GM18520 (cell line): ENCODE data around the gene PLXNA3.

ENCODE experiments used
- ATAC-seq: cut with Tn5 transposase; IDR thresholded peaks from one replicate; pipeline ENCODE4 v1.9.1; 2021; ENCODE audit not compliant: unreplicated experiment

Gene PLXNA3

GRCh38 chrX:154458116-154458953 is at the start of gene PLXNA3:
TSS of gene PLXNA3 (plus strand) at chrX:154458281. CDS start at chrX:154460184, 1,903 bp downstream.
- peak; percentile 53 for ATAC-seq

GRCh38 chrX:154408659-154409221 is 49.3 kb upstream of the PLXNA3 start:
- no peak for ATAC-seq

GRCh38 chrX:154409222-154409871 is 48.7 kb upstream of the PLXNA3 start, which contains the start of gene DNASE1L1:
TSS of gene DNASE1L1 (minus strand) at chrX:154409254. CDS start at chrX:154405568, 3,686 bp downstream.
- no peak for ATAC-seq

GRCh38 chrX:154411981-154412340 is 46.1 kb upstream of the PLXNA3 start:
- peak; percentile 35 for ATAC-seq

- ATAC-seq, result no peak
Measured at GRCh38 chrX:154412468-154412867, 45.6 kb upstream of the PLXNA3 start.

- no peak for ATAC-seq
Measured at GRCh38 chrX:154413142-154413541, 44.9 kb upstream of the PLXNA3 start.

- no peak for ATAC-seq
Measured at GRCh38 chrX:154417157-154417556, 40.9 kb upstream of the PLXNA3 start.

- no peak for ATAC-seq
Measured at GRCh38 chrX:154419189-154419588, 38.9 kb upstream of the PLXNA3 start.

GRCh38 chrX:154419688-154420401 is 38.2 kb upstream of the PLXNA3 start:
- no peak for ATAC-seq

GRCh38 chrX:154420402-154420756 is 37.7 kb upstream of the PLXNA3 start:
- no peak for ATAC-seq

- no peak for ATAC-seq
Measured at GRCh38 chrX:154426916-154427770, 30.9 kb upstream of the PLXNA3 start.

GRCh38 chrX:154428176-154429171 is 29.6 kb upstream of the PLXNA3 start, which contains the start of gene ATP6AP1:
TSS of gene ATP6AP1 (plus strand) at chrX:154428677. CDS start at chrX:154428693, 16 bp downstream.
- ATAC-seq, result peak; percentile 98

- ATAC-seq, result no peak
Measured at GRCh38 chrX:154429711-154430110, 28.4 kb upstream of the PLXNA3 start.

- no peak for ATAC-seq
Measured at GRCh38 chrX:154430479-154430878, 27.6 kb upstream of the PLXNA3 start.

GRCh38 chrX:154430916-154431315 is 27.2 kb upstream of the PLXNA3 start:
- no peak for ATAC-seq

GRCh38 chrX:154431341-154431740 is 26.7 kb upstream of the PLXNA3 start:
- ATAC-seq, result no peak

- no peak for ATAC-seq
Measured at GRCh38 chrX:154432210-154432609, 25.9 kb upstream of the PLXNA3 start.

- ATAC-seq, result no peak
Measured at GRCh38 chrX:154433605-154434004, 24.5 kb upstream of the PLXNA3 start.
